ENCODE measurements around the gene MYO5C. TPM values are rescaled to one million over a fixed set of nuclear protein-coding genes. Genes with fewer than 3 reads are reported as not detected.

The MYO5C gene
- total and polyA plus RNA-seq, 2 of the 8 experiments (the other 6 are each of a cell fraction or from before 2014, with no cell fraction given): 8.2 to 26.7 TPM

DNA sequence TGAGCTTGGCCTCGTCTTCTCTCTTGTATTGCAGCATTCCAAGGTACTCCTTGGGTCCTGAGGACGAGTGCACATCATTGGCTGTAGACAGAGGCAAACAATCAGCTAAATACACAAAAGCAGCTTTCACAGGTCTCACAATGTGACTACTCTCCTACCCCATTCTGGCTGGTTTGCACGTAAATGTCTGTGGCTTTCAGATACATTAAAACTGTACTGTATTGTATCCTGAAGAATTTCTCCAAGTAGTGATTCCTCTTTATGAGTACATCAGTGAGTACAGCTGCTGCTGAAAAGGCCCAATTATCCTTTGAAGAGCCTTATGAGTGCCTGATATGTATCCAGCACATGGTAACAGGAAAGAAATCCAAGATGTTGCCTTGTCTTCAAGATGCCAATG is 82.4 kb downstream of the MYO5C start (continued):
- TF ChIP-seq, protein P1, sequence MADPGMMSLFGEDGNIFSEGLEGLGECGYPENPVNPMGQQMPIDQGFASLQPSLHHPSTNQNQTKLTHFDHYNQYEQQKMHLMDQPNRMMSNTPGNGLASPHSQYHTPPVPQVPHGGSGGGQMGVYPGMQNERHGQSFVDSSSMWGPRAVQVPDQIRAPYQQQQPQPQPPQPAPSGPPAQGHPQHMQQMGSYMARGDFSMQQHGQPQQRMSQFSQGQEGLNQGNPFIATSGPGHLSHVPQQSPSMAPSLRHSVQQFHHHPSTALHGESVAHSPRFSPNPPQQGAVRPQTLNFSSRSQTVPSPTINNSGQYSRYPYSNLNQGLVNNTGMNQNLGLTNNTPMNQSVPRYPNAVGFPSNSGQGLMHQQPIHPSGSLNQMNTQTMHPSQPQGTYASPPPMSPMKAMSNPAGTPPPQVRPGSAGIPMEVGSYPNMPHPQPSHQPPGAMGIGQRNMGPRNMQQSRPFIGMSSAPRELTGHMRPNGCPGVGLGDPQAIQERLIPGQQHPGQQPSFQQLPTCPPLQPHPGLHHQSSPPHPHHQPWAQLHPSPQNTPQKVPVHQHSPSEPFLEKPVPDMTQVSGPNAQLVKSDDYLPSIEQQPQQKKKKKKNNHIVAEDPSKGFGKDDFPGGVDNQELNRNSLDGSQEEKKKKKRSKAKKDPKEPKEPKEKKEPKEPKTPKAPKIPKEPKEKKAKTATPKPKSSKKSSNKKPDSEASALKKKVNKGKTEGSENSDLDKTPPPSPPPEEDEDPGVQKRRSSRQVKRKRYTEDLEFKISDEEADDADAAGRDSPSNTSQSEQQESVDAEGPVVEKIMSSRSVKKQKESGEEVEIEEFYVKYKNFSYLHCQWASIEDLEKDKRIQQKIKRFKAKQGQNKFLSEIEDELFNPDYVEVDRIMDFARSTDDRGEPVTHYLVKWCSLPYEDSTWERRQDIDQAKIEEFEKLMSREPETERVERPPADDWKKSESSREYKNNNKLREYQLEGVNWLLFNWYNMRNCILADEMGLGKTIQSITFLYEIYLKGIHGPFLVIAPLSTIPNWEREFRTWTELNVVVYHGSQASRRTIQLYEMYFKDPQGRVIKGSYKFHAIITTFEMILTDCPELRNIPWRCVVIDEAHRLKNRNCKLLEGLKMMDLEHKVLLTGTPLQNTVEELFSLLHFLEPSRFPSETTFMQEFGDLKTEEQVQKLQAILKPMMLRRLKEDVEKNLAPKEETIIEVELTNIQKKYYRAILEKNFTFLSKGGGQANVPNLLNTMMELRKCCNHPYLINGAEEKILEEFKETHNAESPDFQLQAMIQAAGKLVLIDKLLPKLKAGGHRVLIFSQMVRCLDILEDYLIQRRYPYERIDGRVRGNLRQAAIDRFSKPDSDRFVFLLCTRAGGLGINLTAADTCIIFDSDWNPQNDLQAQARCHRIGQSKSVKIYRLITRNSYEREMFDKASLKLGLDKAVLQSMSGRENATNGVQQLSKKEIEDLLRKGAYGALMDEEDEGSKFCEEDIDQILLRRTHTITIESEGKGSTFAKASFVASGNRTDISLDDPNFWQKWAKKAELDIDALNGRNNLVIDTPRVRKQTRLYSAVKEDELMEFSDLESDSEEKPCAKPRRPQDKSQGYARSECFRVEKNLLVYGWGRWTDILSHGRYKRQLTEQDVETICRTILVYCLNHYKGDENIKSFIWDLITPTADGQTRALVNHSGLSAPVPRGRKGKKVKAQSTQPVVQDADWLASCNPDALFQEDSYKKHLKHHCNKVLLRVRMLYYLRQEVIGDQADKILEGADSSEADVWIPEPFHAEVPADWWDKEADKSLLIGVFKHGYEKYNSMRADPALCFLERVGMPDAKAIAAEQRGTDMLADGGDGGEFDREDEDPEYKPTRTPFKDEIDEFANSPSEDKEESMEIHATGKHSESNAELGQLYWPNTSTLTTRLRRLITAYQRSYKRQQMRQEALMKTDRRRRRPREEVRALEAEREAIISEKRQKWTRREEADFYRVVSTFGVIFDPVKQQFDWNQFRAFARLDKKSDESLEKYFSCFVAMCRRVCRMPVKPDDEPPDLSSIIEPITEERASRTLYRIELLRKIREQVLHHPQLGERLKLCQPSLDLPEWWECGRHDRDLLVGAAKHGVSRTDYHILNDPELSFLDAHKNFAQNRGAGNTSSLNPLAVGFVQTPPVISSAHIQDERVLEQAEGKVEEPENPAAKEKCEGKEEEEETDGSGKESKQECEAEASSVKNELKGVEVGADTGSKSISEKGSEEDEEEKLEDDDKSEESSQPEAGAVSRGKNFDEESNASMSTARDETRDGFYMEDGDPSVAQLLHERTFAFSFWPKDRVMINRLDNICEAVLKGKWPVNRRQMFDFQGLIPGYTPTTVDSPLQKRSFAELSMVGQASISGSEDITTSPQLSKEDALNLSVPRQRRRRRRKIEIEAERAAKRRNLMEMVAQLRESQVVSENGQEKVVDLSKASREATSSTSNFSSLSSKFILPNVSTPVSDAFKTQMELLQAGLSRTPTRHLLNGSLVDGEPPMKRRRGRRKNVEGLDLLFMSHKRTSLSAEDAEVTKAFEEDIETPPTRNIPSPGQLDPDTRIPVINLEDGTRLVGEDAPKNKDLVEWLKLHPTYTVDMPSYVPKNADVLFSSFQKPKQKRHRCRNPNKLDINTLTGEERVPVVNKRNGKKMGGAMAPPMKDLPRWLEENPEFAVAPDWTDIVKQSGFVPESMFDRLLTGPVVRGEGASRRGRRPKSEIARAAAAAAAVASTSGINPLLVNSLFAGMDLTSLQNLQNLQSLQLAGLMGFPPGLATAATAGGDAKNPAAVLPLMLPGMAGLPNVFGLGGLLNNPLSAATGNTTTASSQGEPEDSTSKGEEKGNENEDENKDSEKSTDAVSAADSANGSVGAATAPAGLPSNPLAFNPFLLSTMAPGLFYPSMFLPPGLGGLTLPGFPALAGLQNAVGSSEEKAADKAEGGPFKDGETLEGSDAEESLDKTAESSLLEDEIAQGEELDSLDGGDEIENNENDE (IDR thresholded peaks at IDR 0.05; ENCODE audit: insufficient replicate concordance, low read length): no peak
- TF ChIP-seq GABPA (IDR thresholded peaks at IDR 0.05; ENCODE audit: borderline replicate concordance, insufficient read depth, low read length): no peak
- TF ChIP-seq YY1 (IDR thresholded peaks at IDR 0.05; ENCODE audit: low read depth, low read length): no peak
- no peak for TF ChIP-seq NRF1 (IDR thresholded peaks at IDR 0.05; ENCODE audit: low read depth, low read length)
- TF ChIP-seq JUND (IDR thresholded peaks at IDR 0.05; ENCODE audit: low read length): no peak
- no peak for TF ChIP-seq CTBP2 (IDR thresholded peaks at IDR 0.05; ENCODE audit: borderline replicate concordance, insufficient read depth, insufficient read length, low read length)

All from H1 (cell line).